Neural cell (in vitro differentiated cells): ENCODE results near the gene PPP2R2D.

Experiments
- EZH2 ChIP-seq: fragments of 200-600, 300-800 bp; shearing (Covaris generic), sonication (generic); IDR thresholded peaks from 2 replicates; pipeline ENCODE4 v1.6.1; 2014; ENCODE audit warnings: antibody characterized with exemption, low read length, borderline replicate concordance, mild to moderate bottlenecking; ENCODE audit not compliant: insufficient read depth, poor library complexity, severe bottlenecking
- TF ChIP-seq, protein P1 (sequence below): fragments of 450-650 bp; IDR thresholded peaks from 2 replicates; pipeline ENCODE4 v1.5.1; 2014; ENCODE audit warnings: antibody characterized with exemption, mild to moderate bottlenecking, moderate library complexity; ENCODE audit not compliant: poor library complexity, severe bottlenecking

DNA sequence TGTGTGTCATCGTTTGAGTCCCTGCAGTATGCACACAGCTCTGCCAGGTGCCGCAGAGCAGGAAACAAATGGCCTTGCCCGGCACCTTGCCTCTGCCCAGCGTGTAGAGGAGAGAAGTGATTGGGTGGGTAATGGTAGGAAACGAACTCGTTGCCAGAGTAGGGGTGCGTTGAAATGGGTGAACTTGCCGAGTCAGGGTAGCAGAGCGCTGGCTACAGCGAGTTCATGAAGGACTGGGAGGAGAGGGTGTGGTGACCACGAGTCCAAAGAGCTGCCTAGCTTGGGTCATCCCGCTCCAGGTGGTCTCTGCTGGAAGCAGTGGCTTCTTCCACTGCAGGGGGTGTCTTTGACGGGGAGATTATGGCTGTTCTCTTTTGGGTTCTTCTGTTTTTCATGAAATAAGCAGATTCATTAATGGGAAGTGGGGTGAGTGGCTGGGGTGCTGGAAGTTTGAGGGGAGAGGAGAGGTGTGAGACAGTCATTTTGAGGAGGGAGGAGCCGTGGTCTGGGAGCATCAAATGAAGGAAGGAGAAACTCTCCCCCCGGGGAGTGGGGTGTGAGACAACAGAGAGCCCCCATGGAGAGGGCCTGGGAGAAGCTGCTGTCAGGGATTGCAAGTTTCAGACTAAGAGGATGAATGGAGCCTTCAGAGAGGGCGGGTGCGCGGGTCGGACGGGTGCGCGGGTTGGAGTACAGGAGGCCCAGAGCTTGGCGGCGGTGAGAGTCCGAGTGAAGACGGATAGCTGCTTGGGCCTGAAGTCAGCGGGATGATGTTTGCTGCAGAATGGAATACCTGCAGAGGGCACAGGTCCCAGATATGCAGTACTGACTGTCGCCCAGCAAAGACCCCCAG is 26.2 kb downstream of the PPP2R2D start:
- no peak for TF ChIP-seq EZH2
- TF ChIP-seq, protein P1, sequence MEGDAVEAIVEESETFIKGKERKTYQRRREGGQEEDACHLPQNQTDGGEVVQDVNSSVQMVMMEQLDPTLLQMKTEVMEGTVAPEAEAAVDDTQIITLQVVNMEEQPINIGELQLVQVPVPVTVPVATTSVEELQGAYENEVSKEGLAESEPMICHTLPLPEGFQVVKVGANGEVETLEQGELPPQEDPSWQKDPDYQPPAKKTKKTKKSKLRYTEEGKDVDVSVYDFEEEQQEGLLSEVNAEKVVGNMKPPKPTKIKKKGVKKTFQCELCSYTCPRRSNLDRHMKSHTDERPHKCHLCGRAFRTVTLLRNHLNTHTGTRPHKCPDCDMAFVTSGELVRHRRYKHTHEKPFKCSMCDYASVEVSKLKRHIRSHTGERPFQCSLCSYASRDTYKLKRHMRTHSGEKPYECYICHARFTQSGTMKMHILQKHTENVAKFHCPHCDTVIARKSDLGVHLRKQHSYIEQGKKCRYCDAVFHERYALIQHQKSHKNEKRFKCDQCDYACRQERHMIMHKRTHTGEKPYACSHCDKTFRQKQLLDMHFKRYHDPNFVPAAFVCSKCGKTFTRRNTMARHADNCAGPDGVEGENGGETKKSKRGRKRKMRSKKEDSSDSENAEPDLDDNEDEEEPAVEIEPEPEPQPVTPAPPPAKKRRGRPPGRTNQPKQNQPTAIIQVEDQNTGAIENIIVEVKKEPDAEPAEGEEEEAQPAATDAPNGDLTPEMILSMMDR, result no peak
